Measurements from ENCODE around the gene ASPSCR1.

GRCh38 chr17:82036634-82037091 is 59.2 kb downstream of the ASPSCR1 start:
- TF ChIP-seq POLR2A (conservative IDR thresholded peaks at IDR 0.05) (no peak), ADNP (tag; IDR thresholded peaks at IDR 0.05) (no peak), CREBBP (IDR thresholded peaks at IDR 0.05; ENCODE audit: low read depth, low read length) (no peak), CTCF (IDR thresholded peaks at IDR 0.05 in 2 of 3, conservative IDR thresholded peaks at IDR 0.05 in 1 of 3; ENCODE audit: insufficient read depth in 2 of 3, low read depth in 1 of 3, low read length in 3 of 3) (no peak), RERE (CRISPR knock-in tag; IDR thresholded peaks at IDR 0.05; ENCODE audit: borderline replicate concordance) (no peak), NFIC (IDR thresholded peaks at IDR 0.05) (no peak), RCOR1 (IDR thresholded peaks at IDR 0.05; ENCODE audit: borderline replicate concordance in 1 of 2, low read depth in 2 of 2, low read length in 2 of 2) (no peak), KLF13 (tag; IDR thresholded peaks at IDR 0.05; ENCODE audit: borderline replicate concordance, low read depth) (no peak), ZSCAN29 (IDR thresholded peaks at IDR 0.05) (no peak), DACH1 (IDR thresholded peaks at IDR 0.05; ENCODE audit: partially characterized antibody) (no peak), CREB3 (tag; conservative IDR thresholded peaks at IDR 0.05; ENCODE audit: low read depth) (no peak)

All from K562 (cell line).